ENCODE results near the gene XPO4.

- TF ChIP-seq ATF2 (CRISPR knock-in tag; IDR thresholded peaks at IDR 0.05) (no peak), ZNF280D (CRISPR knock-in tag; IDR thresholded peaks at IDR 0.05) (no peak)
Observed at GRCh38 chr13:20728579-20729311, 173.8 kb downstream of the XPO4 start.

Measured in HepG2 (cell line).